Tibial artery (tissue), 4 donors: ENCODE measurements around the gene HTRA1.

Experiments
- DNase-seq, 2 donors: peaks; one replicate each; pipeline ENCODE4 v3.0.0-alpha.2; 2019
- H3K27ac ChIP-seq, 2 donors: fragments of 200-600 bp; sonication (generic) in 1 of 2; 1 replicate in 1 of 2; 2 replicates in 1 of 2; pipeline ENCODE4 v1.5.1; 2018 to 2019; ENCODE audit warnings: mild to moderate bottlenecking in 1 of 2
- H3K27me3 ChIP-seq, 2 donors: fragments of 200-600 bp; sonication (generic) in 1 of 2; one replicate each; pipeline versions ENCODE4 v1.5.1 to v1.6.0; 2016 to 2019
- H3K36me3 ChIP-seq, 3 donors: fragments of 200-600 bp; sonication (generic) in 2 of 3; one replicate each; pipeline ENCODE4 v1.5.1; 2016 to 2019; ENCODE audit warnings: mild to moderate bottlenecking in 2 of 3
- H3K4me1 ChIP-seq, 4 donors: fragments of 200-600 bp; sonication (generic) in 2 of 4; 1 replicate in 3 of 4; 2 replicates in 1 of 4; pipeline ENCODE4 v1.5.1; 2016 to 2019
- H3K4me3 ChIP-seq, 2 donors: fragments of 200-600 bp; sonication (generic) in 1 of 2; 1 replicate in 1 of 2; 2 replicates in 1 of 2; pipeline ENCODE4 v1.5.1; 2018 to 2019; ENCODE audit warnings: mild to moderate bottlenecking in 2 of 2
- H3K9me3 ChIP-seq, 3 donors: fragments of 200-600 bp; sonication (generic) in 1 of 3; one replicate each; pipeline ENCODE4 v1.5.1; 2016 to 2019
- intact Hi-C: fragments of 100-400 bp; cut with DNase I; formaldehyde crosslinking; loops from one replicate; pipeline ENCODE4 v1.15.0; 2023; ENCODE audit warnings: low total_unique reads
- TF ChIP-seq, protein P1 (sequence below), 2 experiments: fragments of 200-600 bp in 1 of 2; fragments of 450-650 bp in 1 of 2; IDR thresholded peaks; one replicate each; pipeline ENCODE4 v1.5.1; 2017 to 2019; ENCODE audit warnings: antibody characterized with exemption in 2 of 2, mild to moderate bottlenecking in 1 of 2, moderate library complexity in 1 of 2

The HTRA1 gene

DNA sequence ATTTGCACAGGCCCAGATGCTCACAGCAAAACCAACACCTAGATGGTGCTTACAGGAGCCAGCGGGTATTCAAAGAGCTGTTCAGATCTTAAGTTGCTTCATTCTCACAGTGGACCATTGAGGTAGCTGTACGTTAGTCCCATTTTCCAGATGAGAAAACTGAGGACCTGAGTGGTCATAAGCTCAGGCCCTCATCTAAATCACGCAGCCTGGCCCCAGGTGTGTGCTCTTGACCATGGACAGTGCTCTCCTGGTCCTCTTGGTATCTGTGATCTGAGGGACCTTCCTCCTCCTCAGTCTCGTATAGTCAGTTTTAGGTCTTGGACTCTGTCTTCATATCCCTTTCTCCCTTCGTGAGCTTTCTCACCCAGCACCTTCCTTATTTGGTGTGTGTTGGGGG, 43.7 kb downstream of the HTRA1 start:
- TF ChIP-seq, protein P1, sequence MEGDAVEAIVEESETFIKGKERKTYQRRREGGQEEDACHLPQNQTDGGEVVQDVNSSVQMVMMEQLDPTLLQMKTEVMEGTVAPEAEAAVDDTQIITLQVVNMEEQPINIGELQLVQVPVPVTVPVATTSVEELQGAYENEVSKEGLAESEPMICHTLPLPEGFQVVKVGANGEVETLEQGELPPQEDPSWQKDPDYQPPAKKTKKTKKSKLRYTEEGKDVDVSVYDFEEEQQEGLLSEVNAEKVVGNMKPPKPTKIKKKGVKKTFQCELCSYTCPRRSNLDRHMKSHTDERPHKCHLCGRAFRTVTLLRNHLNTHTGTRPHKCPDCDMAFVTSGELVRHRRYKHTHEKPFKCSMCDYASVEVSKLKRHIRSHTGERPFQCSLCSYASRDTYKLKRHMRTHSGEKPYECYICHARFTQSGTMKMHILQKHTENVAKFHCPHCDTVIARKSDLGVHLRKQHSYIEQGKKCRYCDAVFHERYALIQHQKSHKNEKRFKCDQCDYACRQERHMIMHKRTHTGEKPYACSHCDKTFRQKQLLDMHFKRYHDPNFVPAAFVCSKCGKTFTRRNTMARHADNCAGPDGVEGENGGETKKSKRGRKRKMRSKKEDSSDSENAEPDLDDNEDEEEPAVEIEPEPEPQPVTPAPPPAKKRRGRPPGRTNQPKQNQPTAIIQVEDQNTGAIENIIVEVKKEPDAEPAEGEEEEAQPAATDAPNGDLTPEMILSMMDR (IDR thresholded peaks at IDR 0.05): no peak
- no peak overlapping the region for H3K4me3 ChIP-seq
- DNase-seq: peak in 1 of 2 donors; percentile 33
- peaks cover 0 to 31% (median 21%) of the 10 kb centered on the region in 4 donors for H3K4me1 ChIP-seq
- no peaks in the 10 kb centered on the region for H3K9me3 ChIP-seq
- intact Hi-C loops: no loop called here
- H3K27ac ChIP-seq: peak overlapping the region in 1 of 2 donors; percentile 61
- peaks cover 25 to 39% (median 38%) of the 10 kb centered on the region in 3 donors for H3K36me3 ChIP-seq
- H3K27me3 ChIP-seq: no peaks in the 10 kb centered on the region

DNA sequence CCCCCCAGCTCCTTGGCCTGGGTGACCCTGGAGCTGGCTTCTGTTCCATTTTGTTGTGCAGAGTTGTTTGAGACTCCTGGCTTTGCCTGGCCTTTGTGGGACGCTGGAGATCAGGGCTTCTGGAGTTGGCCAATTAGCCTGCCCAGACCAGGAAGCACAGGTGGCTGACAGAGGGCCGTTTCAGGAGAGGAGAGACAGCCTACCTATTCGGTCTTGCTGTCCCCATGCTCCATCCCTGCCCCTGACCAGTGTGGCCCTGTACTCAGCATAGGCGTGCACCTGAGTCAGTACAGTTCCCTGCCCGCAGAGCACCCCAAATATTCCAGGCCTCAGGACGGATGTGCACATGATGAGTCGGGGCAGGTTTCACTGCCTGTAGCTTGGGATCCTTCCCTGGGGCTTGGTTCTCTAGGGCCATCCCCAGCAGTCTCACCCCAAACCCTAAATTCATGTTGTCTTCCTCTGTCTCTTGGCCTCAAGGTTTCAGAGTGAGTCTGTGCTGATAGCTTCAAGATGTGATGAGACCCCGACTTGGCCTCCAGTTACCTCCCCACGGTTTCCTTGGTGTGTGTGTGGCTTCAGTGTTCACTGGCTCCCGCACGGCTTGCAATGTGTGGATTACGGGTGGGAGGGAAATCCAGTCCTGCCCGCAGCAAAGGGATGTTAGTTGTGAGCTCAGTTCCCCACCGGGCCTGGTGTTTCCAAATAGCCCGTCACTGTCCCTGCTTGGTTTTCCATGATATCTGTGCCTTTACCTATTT, 44.7 kb downstream of the HTRA1 start:
- peaks cover 0 to 21% (median 16%) of the 10 kb centered on the region in 4 donors for H3K4me1 ChIP-seq
- H3K9me3 ChIP-seq: no peaks in the 10 kb centered on the region
- no peaks in the 10 kb centered on the region for H3K27me3 ChIP-seq
- DNase-seq: peak in 1 of 2 donors; percentile 52
- no peak overlapping the region for H3K27ac ChIP-seq
- H3K36me3 ChIP-seq: peaks cover 35 to 49% (median 48%) of the 10 kb centered on the region in 3 donors
- TF ChIP-seq, protein P1 (IDR thresholded peaks at IDR 0.05): no peak
- intact Hi-C loops: no loop called here
- no peak overlapping the region for H3K4me3 ChIP-seq

DNA sequence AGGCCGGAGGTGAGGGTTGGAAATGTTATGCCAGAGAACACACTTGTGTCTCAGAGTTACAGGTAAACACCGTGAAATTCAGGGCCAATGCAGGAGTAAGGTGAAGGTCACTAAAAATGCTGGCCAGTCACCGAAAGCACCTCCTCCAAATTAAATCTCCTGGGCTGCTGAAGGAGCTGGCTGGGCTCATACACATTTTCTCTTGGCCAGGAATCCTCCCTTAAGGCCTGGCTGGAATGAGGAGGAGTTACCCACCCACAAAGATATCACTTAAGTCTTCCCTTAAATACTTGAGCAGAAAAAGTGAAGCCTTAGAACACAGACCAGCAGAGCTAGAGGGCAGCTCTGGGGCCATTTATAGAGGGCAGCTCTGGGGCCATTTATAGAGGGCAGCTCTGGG, 46.3 kb downstream of the HTRA1 start:
- H3K4me3 ChIP-seq: no peak overlapping the region
- H3K27me3 ChIP-seq: no peaks in the 10 kb centered on the region
- intact Hi-C loops: no loop called here
- no peak overlapping the region for H3K27ac ChIP-seq
- TF ChIP-seq, protein P1 (IDR thresholded peaks at IDR 0.05): no peak
- no peaks in the 10 kb centered on the region for H3K9me3 ChIP-seq
- peaks cover 0 to 18% (median 14%) of the 10 kb centered on the region in 4 donors for H3K4me1 ChIP-seq
- peak in 1 of 2 donors; percentile 16 for DNase-seq
- peaks cover 43 to 64% (median 62%) of the 10 kb centered on the region in 3 donors for H3K36me3 ChIP-seq

DNA sequence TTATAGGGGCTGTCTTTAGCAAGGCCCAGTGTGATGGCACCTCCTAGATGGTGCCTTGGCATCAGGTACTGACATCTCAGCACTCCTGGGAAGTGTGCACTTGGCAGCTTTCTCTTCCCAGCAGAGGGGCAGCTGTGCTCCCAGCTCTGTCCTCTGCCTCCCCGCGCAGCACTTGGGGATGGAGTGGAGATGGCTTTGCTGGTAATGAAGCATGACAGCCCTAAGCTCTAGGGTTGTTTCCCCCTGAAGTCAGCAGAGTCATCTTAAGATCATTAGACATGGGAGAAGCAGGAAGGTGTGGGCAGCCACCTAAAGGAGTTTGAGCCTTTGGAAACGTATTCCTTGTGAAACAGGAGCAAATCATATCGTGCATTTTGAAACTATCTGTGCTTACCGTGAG, 46.7 kb downstream of the HTRA1 start:
- Histone ChIP-seq H3K4me1 (peaks cover 0 to 18% (median 14%) of the 10 kb centered on the region in 4 donors), H3K27me3 (no peaks in the 10 kb centered on the region), H3K4me3 (no peak overlapping the region), H3K27ac (no peak overlapping the region), H3K36me3 (peaks cover 47 to 68% (median 65%) of the 10 kb centered on the region in 3 donors), H3K9me3 (no peaks in the 10 kb centered on the region)
- TF ChIP-seq, protein P1 (IDR thresholded peaks at IDR 0.05): no peak
- intact Hi-C loops: no loop called here
- DNase-seq: peak in 1 of 2 donors; percentile 48

DNA sequence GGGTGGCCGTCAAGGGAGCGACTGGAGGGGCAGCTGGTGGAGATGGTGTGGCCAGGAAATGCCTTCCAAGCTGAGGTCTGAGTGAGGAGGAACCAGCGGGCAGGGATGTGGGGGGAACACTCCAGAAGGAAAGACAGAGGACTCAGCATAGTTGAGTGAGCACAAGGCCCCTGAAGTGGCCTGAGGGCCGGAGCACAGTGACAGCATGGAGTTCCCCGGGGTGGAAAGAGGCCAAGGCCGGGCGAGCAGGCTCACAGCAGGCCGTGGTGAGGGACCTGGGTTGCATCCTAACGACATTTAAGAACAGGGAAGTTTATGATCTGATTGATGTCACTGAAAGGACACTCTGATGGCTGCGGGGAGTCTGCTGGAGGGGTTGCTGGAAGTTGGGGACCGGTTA, 48.0 kb downstream of the HTRA1 start:
- Histone ChIP-seq H3K9me3 (no peaks in the 10 kb centered on the region), H3K4me1 (peaks cover 0 to 13% (median 9%) of the 10 kb centered on the region in 4 donors), H3K27me3 (no peaks in the 10 kb centered on the region), H3K27ac (no peak overlapping the region), H3K4me3 (no peak overlapping the region), H3K36me3 (peaks cover 58 to 80% (median 74%) of the 10 kb centered on the region in 3 donors)
- intact Hi-C loops: no loop called here
- TF ChIP-seq, protein P1 (IDR thresholded peaks at IDR 0.05): no peak
- no peak for DNase-seq
